Measurements from ENCODE around the gene CDKAL1. TPM values are rescaled to one million over a fixed set of nuclear protein-coding genes. Genes with fewer than 3 reads are reported as not detected.
"Not testable (repeated sequence)": the region's sequence is repeated elsewhere in the genome, so short reads cannot be mapped to it uniquely, and the experiment has no call there.

Gene CDKAL1
- total RNA-seq, 1 donor from 2014 or later: 14.8 TPM

- Mint-ChIP-seq H3K27me3 (ENCODE audit: unreplicated experiment) (no peaks in the 10 kb centered on the region), H3K9me3 (ENCODE audit: unreplicated experiment) (no peaks in the 10 kb centered on the region), H3K36me3 (ENCODE audit: unreplicated experiment) (no peaks in the 10 kb centered on the region), H3K4me3 (ENCODE audit: unreplicated experiment) (no peak overlapping the region), H3K27ac (ENCODE audit: unreplicated experiment) (no peak overlapping the region), H3K4me1 (ENCODE audit: unreplicated experiment) (no peaks in the 10 kb centered on the region)
- no peak for DNase-seq (ENCODE audit: extremely low spot score, unreplicated experiment)
- TF ChIP-seq, protein P1, sequence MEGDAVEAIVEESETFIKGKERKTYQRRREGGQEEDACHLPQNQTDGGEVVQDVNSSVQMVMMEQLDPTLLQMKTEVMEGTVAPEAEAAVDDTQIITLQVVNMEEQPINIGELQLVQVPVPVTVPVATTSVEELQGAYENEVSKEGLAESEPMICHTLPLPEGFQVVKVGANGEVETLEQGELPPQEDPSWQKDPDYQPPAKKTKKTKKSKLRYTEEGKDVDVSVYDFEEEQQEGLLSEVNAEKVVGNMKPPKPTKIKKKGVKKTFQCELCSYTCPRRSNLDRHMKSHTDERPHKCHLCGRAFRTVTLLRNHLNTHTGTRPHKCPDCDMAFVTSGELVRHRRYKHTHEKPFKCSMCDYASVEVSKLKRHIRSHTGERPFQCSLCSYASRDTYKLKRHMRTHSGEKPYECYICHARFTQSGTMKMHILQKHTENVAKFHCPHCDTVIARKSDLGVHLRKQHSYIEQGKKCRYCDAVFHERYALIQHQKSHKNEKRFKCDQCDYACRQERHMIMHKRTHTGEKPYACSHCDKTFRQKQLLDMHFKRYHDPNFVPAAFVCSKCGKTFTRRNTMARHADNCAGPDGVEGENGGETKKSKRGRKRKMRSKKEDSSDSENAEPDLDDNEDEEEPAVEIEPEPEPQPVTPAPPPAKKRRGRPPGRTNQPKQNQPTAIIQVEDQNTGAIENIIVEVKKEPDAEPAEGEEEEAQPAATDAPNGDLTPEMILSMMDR (IDR thresholded peaks at IDR 0.05): no peak
Measured at GRCh38 chr6:20717743-20718142, 183.5 kb downstream of the CDKAL1 start.

DNA sequence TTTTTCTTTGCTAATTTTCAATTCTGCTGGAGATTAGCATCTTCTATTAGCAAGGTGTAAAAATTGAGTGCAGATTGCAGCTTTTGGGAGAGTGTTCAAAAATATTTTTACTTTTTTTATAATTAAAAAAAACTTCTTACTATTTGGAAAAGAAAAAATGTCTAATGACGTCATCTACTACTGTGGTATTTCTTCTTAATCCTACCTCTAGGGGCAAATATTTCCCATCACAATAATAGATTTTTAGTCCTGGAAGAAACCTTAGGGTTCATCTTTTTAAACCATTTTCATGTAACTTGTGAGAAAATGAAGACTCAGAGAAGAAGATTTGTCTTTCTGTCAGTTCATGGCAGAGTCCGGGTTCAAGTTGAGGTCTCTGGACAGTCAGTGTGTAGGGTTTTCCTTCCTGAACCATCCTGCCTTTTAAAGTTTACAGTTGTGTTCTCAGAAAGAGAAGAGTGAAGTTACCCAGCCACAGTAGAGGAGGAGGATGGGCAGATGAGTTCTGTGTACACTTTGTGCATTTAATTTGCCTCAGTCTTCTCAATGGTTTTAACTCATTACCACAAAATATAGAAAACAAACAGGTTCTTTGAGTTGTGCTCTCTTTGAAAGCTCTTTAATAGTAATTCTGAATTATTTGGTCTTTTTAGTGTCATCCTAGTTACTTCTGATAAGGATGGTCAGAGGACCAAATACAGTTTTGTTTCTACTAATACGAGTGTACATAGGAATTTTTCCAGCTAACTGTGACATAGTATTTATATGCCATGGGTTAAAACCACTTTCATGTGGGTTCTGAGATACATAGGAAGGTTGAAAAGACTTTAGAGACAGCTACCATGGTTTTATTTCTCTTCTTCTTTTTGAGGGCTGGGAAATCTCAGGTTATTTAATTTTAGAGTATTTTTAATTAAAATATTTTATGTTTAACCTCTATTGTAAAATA is 184.7 kb downstream of the CDKAL1 start:
- H3K9me3 Mint-ChIP-seq (ENCODE audit: unreplicated experiment): no peaks in the 10 kb centered on the region
- no peak overlapping the region for H3K27ac Mint-ChIP-seq (ENCODE audit: unreplicated experiment)
- H3K4me1 Mint-ChIP-seq (ENCODE audit: unreplicated experiment): no peaks in the 10 kb centered on the region
- no peaks in the 10 kb centered on the region for H3K36me3 Mint-ChIP-seq (ENCODE audit: unreplicated experiment)
- H3K4me3 Mint-ChIP-seq (ENCODE audit: unreplicated experiment): no peak overlapping the region
- no peaks in the 10 kb centered on the region for H3K27me3 Mint-ChIP-seq (ENCODE audit: unreplicated experiment)
- TF ChIP-seq, protein P1 (IDR thresholded peaks at IDR 0.05): no peak
- DNase-seq (ENCODE audit: extremely low spot score, unreplicated experiment): no peak

- TF ChIP-seq, protein P1 (IDR thresholded peaks at IDR 0.05): no peak
- H3K9me3 Mint-ChIP-seq (ENCODE audit: unreplicated experiment): no peaks in the 10 kb centered on the region
- no peak for DNase-seq (ENCODE audit: extremely low spot score, unreplicated experiment)
- H3K36me3 Mint-ChIP-seq (ENCODE audit: unreplicated experiment): no peaks in the 10 kb centered on the region
- H3K27me3 Mint-ChIP-seq (ENCODE audit: unreplicated experiment): no peaks in the 10 kb centered on the region
- H3K27ac Mint-ChIP-seq (ENCODE audit: unreplicated experiment): no peak overlapping the region
- no peak overlapping the region for H3K4me3 Mint-ChIP-seq (ENCODE audit: unreplicated experiment)
- H3K4me1 Mint-ChIP-seq (ENCODE audit: unreplicated experiment): no peaks in the 10 kb centered on the region
Measured at GRCh38 chr6:20719980-20720379, 185.7 kb downstream of the CDKAL1 start.

DNA sequence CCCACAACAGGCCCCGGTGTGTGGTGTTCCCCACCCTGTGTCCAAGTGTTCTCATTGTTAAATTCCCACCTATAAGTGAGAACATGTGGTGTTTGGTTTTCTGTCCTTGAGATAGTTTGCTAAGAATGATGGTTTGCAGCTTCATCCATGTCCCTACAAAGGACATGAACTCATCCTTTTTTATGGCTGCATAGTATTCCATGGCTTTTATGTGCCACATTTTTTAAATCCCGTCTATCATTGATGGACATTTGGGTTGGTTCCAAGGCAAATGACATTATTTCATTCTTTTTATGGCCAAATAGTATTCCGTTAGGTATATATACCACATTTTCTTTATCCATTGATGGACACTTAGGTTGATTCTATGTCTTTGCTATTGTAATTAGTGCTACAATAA is 186.9 kb downstream of the CDKAL1 start:
- not testable (repeated sequence) for DNase-seq (ENCODE audit: extremely low spot score, unreplicated experiment); H3K4me3 Mint-ChIP-seq (ENCODE audit: unreplicated experiment); H3K36me3 Mint-ChIP-seq (ENCODE audit: unreplicated experiment); H3K4me1 Mint-ChIP-seq (ENCODE audit: unreplicated experiment); H3K27me3 Mint-ChIP-seq (ENCODE audit: unreplicated experiment); H3K9me3 Mint-ChIP-seq (ENCODE audit: unreplicated experiment); H3K27ac Mint-ChIP-seq (ENCODE audit: unreplicated experiment)

GRCh38 chr6:20722455-20722854 is 188.2 kb downstream of the CDKAL1 start:
- H3K4me1 Mint-ChIP-seq (ENCODE audit: unreplicated experiment): no peaks in the 10 kb centered on the region
- no peaks in the 10 kb centered on the region for H3K27me3 Mint-ChIP-seq (ENCODE audit: unreplicated experiment)
- H3K36me3 Mint-ChIP-seq (ENCODE audit: unreplicated experiment): no peaks in the 10 kb centered on the region
- TF ChIP-seq, protein P1 (IDR thresholded peaks at IDR 0.05): no peak
- no peak overlapping the region for H3K4me3 Mint-ChIP-seq (ENCODE audit: unreplicated experiment)
- no peak for DNase-seq (ENCODE audit: extremely low spot score, unreplicated experiment)
- no peak overlapping the region for H3K27ac Mint-ChIP-seq (ENCODE audit: unreplicated experiment)
- H3K9me3 Mint-ChIP-seq (ENCODE audit: unreplicated experiment): no peaks in the 10 kb centered on the region

Measured in osteocyte (in vitro differentiated cells).